HepG2 (cell line): ENCODE measurements around the gene ART4. TPM values are rescaled to one million over a fixed set of nuclear protein-coding genes. Genes with fewer than 3 reads are reported as not detected.

Experiments used
- ATAC-seq: fragments of 200-7000 bp; cut with Tn5 transposase; 3 replicates; pipeline ENCODE4 v1.9.1; 2020; ENCODE audit warnings: mild to moderate bottlenecking, moderate library complexity
- BruUV-seq: library from RNA; stranded (reverse); fragments of 400-500 nt; replicated peaks from 2 replicates; lab custom pipeline; 2021; lab: Mats Ljungman, UMichigan
- CTCF ChIA-PET: fragments of 300-600 bp; formaldehyde crosslinking; extraction: SDS; loops from one replicate; lab custom pipeline; 2021; ENCODE audit warnings: low total read pairs, inconsistent platforms, low intra/inter-chr PET ratio; lab: Yijun Ruan, JAX
- POLR2A ChIA-PET: fragments of 350-600 bp; sonication (Branson Sonifier 250); formaldehyde crosslinking; loops from one replicate; lab custom pipeline; 2020; ENCODE audit warnings: antibody characterized with exemption, inconsistent platforms; lab: Yijun Ruan, JAX
- DNase-seq: peaks from one replicate; pipeline ENCODE4 v3.0.0-alpha.2; 2015; ENCODE audit warnings: low spot score
- FAIRE-seq: peaks from 3 replicates; lab custom pipeline; 2011; peaks lifted over from hg19 to GRCh38; lab: Jason Lieb, UNC
- H2AFZ ChIP-seq: one replicate; pipeline ENCODE4 v1.6.1; 2011; ENCODE audit warnings: low read length, inconsistent platforms
- H3K27ac ChIP-seq: fragments of 300-600 bp; 3 replicates; pipeline ENCODE4 v1.8.0; 2011; ENCODE audit warnings: mixed run types, mild to moderate bottlenecking, mixed read lengths, low read length, inconsistent platforms; ENCODE audit not compliant: insufficient read depth; ENCODE audit errors: extremely low read length
- H3K27me3 ChIP-seq, 2 experiments: fragments of 200-600 bp in 1 of 2; 2 replicates in 1 of 2; 3 replicates in 1 of 2; pipeline versions ENCODE4 v1.6.0 to v1.8.0; 2011; ENCODE audit warnings: low read length in 2 of 2, mild to moderate bottlenecking in 2 of 2, moderate library complexity in 2 of 2, inconsistent platforms in 1 of 2; ENCODE audit not compliant: insufficient read depth in 2 of 2, control insufficient read depth in 1 of 2
- H3K36me3 ChIP-seq, 2 experiments: fragments of 200-600 bp in 1 of 2; replicated peaks in 1 of 2; 2 replicates in 1 of 2; 3 replicates in 1 of 2; pipeline versions ENCODE4 v1.5.1 to v1.8.0; 2011; ENCODE audit warnings: low read length in 2 of 2, inconsistent platforms in 1 of 2; ENCODE audit not compliant: insufficient read depth in 2 of 2, control insufficient read depth in 1 of 2
- H3K4me1 ChIP-seq: 2 replicates; pipeline ENCODE4 v1.5.1; 2012; ENCODE audit warnings: low read length, inconsistent platforms; ENCODE audit not compliant: insufficient read depth
- H3K4me2 ChIP-seq: 2 replicates; pipeline ENCODE4 v1.6.0; 2011; ENCODE audit warnings: low read depth, low read length, inconsistent platforms
- H3K4me3 ChIP-seq, 3 experiments: fragments of 200-600 bp in 1 of 3; sonication (generic), shearing (Covaris generic) in 1 of 3; replicated peaks in 1 of 3; 2 replicates each; pipeline ENCODE4 v1.5.1; 2011 to 2016; ENCODE audit warnings: low read length in 3 of 3, inconsistent platforms in 2 of 3, low read depth in 2 of 3, mild to moderate bottlenecking in 2 of 3, control low read depth in 1 of 3, mixed read lengths in 1 of 3; ENCODE audit not compliant: insufficient read depth in 1 of 3
- H3K79me2 ChIP-seq: one replicate; pipeline ENCODE4 v1.6.1; 2011; ENCODE audit warnings: low read length, inconsistent platforms; ENCODE audit not compliant: insufficient read depth
- H3K9ac ChIP-seq: 2 replicates; pipeline ENCODE4 v1.6.0; 2011; ENCODE audit warnings: mild to moderate bottlenecking, low read depth, low read length, inconsistent platforms; ENCODE audit not compliant: insufficient read depth
- H3K9me3 ChIP-seq: 2 replicates; pipeline ENCODE4 v1.5.1; 2012; ENCODE audit warnings: mild to moderate bottlenecking, low read length
- H4K20me1 ChIP-seq: 2 replicates; pipeline ENCODE4 v1.6.0; 2011; ENCODE audit warnings: inconsistent platforms, mild to moderate bottlenecking, low read length, moderate library complexity; ENCODE audit not compliant: insufficient read depth
- ARNTL ChIP-seq: sonication (generic); formaldehyde crosslinking; IDR thresholded peaks from 2 replicates; pipeline ENCODE4 v1.4.0; 2020; ENCODE audit warnings: mild to moderate bottlenecking, missing genetic modification reagents
- KDM6A ChIP-seq: IDR thresholded peaks from 2 replicates; pipeline ENCODE4 v1.6.1; 2016; ENCODE audit warnings: low read depth
- MBNL3 ChIP-seq: fragments of 250-450 bp; sonication (Bioruptor Pico); conservative IDR thresholded peaks from 2 replicates; pipeline ENCODE4 v1.8.0; 2022; ENCODE audit warnings: mild to moderate bottlenecking, inconsistent platforms
- MXI1 ChIP-seq: IDR thresholded peaks from 3 replicates; pipeline ENCODE4 v1.6.1; 2012; ENCODE audit warnings: low read depth, low read length, inconsistent platforms, borderline replicate concordance
- TCF7L2 ChIP-seq: IDR thresholded peaks from 2 replicates; pipeline ENCODE4 v1.6.1; 2011; ENCODE audit warnings: mild to moderate bottlenecking, low read depth, low read length, moderate library complexity
- ZNF383 ChIP-seq: sonication (generic); formaldehyde crosslinking; IDR thresholded peaks from 2 replicates; pipeline ENCODE4 v1.4.0; 2020; ENCODE audit warnings: missing genetic modification reagents, mild to moderate bottlenecking, borderline replicate concordance
- ZNF605 ChIP-seq: sonication (generic); formaldehyde crosslinking; IDR thresholded peaks from 2 replicates; pipeline ENCODE4 v1.8.0; 2022; ENCODE audit warnings: mild to moderate bottlenecking, missing genetic modification reagents
- ZNF790 ChIP-seq: sonication (generic); formaldehyde crosslinking; IDR thresholded peaks from 2 replicates; pipeline ENCODE4 v1.8.0; 2022; ENCODE audit warnings: missing genetic modification reagents, mild to moderate bottlenecking, borderline replicate concordance
- WGBS: methylation state at CpG from one replicate; pipeline ENCODE4 v1.1.6; 2017; ENCODE audit warnings: low lambda C conversion rate; 5-methylcytosine and 5-hydroxymethylcytosine counted together
- in situ Hi-C: cut with HindIII; loops from 2 replicates; pipeline ENCODE4 v1.10.0; 2017; ENCODE audit warnings: low pct_unique_long_range_greater_than_20kb; ENCODE audit not compliant: extremely low pct_ligation_motif_present
- intact Hi-C: fragments of 100-400 bp; cut with micrococcal nuclease; formaldehyde crosslinking; loops from one replicate; pipeline ENCODE4 v1.10.0; 2022; ENCODE audit not compliant: unreplicated experiment
- polyA plus RNA-seq, 8 experiments: library from polyadenylated mRNA; depleted of rRNA in 3 of 8; stranded (reverse) in 7 of 8; unstranded in 1 of 8; fragments of >200 nt; fragmentation: Illumina TruSeq in 4 of 8; extraction: Trizol in 4 of 8; gene quantifications; 2 replicates each; pipeline versions ENCODE4 v1.2.1 to v1.2.3, GENCODE V29; 2011 to 2016; ENCODE audit warnings: low read depth in 4 of 8, missing spikeins in 1 of 8, mixed read lengths in 1 of 8; ENCODE audit not compliant: insufficient read depth in 1 of 8
- total RNA-seq, 5 experiments: library from RNA; depleted of rRNA; stranded (reverse); fragments of >200 nt; fragmentation: Illumina TruSeq; extraction: Trizol; gene quantifications; 2 replicates each; pipeline ENCODE4 v1.2.3, GENCODE V29; 2016; ENCODE audit warnings: low read depth in 1 of 5
- TF ChIP-seq, protein P1 (sequence below): sonication (generic); formaldehyde crosslinking; IDR thresholded peaks from 2 replicates; pipeline ENCODE4 v1.4.0; 2020; ENCODE audit warnings: missing genetic modification reagents, mild to moderate bottlenecking, borderline replicate concordance
- TF ChIP-seq, protein P2 (sequence below): sonication (generic); formaldehyde crosslinking; IDR thresholded peaks from 2 replicates; pipeline ENCODE4 v1.9.0; 2021; ENCODE audit warnings: missing genetic modification reagents, mild to moderate bottlenecking, borderline replicate concordance
- TF ChIP-seq, protein P3 (sequence below): sonication (generic); formaldehyde crosslinking; IDR thresholded peaks from 2 replicates; pipeline ENCODE4 v1.4.0; 2020; ENCODE audit warnings: missing genetic modification reagents, borderline replicate concordance
- TF ChIP-seq, protein P4 (sequence below): sonication (generic); formaldehyde crosslinking; IDR thresholded peaks from 2 replicates; pipeline ENCODE4 v1.5.1; 2020; ENCODE audit warnings: mild to moderate bottlenecking, missing genetic modification reagents, moderate library complexity

Gene ART4
- total and polyA plus RNA-seq, 2 of the 13 experiments (the other 11 are each of a cell fraction or from before 2014, with no cell fraction given): 17.6 to 20.3 TPM

DNA sequence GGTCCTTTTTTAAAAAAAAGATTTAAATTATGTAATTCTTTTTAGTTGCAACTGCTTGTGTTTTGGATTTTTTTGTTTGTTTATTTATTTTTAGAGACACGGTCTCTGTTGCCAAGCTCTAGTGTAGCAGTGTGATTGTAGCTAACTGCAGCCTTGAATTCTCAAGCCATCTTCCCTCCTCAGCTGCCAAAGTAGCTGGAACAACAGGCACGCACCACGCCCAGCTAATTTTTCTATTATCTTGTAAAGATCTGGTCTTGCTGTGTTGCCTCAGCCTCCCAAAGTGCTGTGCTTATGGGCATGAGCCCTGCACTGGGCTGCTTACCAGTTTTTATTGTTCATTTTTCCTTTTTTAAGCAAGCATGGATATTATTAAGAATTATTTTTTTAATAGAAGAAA, 10.6 kb upstream of the ART4 start:
- ATAC-seq (no peak), FAIRE-seq (no peak), DNase-seq (no peak)
- Histone ChIP-seq H4K20me1 (no peaks in the 10 kb centered on the region), H3K4me3 (no peak overlapping the region), H3K9me3 (no peaks in the 10 kb centered on the region), H3K4me2 (no peak overlapping the region), H3K36me3 (no peaks in the 10 kb centered on the region), H3K79me2 (no peaks in the 10 kb centered on the region), H3K27me3 (no peaks in the 10 kb centered on the region), H3K4me1 (peaks cover 10% of the 10 kb centered on the region), H2AFZ (no peak overlapping the region), H3K27ac (no peak overlapping the region), H3K9ac (no peak overlapping the region)
- POLR2A ChIA-PET: no interaction called here
- CTCF ChIA-PET: no interaction called here
- BruUV-seq: no TSS peak
- 46% methylated on average over 3 of the region's 3 CpGs for WGBS
- intact Hi-C loops (no loop called here), in situ Hi-C loops (no loop called here)
- TF ChIP-seq ZNF383 (CRISPR knock-in tag) (no peak), MBNL3 (CRISPR knock-in tag) (no peak), ZNF605 (CRISPR knock-in tag) (no peak), KDM6A (CRISPR knock-in tag) (no peak)
- TF ChIP-seq, protein P1, sequence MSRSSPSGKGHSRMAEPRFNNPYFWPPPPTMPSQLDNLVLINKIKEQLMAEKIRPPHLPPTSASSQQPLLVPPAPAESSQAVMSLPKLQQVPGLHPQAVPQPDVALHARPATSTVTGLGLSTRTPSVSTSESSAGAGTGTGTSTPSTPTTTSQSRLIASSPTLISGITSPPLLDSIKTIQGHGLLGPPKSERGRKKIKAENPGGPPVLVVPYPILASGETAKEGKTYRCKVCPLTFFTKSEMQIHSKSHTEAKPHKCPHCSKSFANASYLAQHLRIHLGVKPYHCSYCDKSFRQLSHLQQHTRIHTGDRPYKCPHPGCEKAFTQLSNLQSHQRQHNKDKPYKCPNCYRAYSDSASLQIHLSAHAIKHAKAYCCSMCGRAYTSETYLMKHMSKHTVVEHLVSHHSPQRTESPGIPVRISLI (CRISPR knock-in tag): no peak

DNA sequence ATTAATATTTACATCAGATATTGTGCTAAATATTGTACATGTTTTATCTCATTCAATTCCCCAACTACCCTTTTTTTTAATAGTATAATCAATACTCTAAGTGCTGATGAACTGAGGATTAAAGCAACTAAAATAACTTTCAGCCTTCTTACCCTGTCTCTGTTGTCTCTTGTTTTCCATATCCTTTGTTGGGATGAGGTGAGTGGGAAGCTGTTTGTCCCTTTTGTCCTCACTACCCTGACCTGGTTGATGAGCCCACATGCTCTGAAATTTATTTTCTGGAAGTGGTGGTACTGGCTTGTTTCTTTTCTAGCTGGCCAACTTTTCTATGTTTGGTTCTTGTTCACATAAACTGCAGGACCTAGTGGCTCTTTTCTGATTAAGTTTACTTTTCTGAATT, 9.6 kb upstream of the ART4 start:
- intact Hi-C loops (no loop called here), in situ Hi-C loops (no loop called here)
- Histone ChIP-seq H3K27ac (no peak overlapping the region), H3K9me3 (no peaks in the 10 kb centered on the region), H3K4me3 (no peak overlapping the region), H3K4me1 (peaks cover 10% of the 10 kb centered on the region), H3K36me3 (no peaks in the 10 kb centered on the region), H3K27me3 (no peaks in the 10 kb centered on the region), H3K79me2 (no peaks in the 10 kb centered on the region), H3K9ac (no peak overlapping the region), H2AFZ (no peak overlapping the region), H3K4me2 (no peak overlapping the region), H4K20me1 (no peaks in the 10 kb centered on the region)
- ATAC-seq (no peak), FAIRE-seq (no peak), DNase-seq (no peak)
- BruUV-seq: no TSS peak
- CTCF ChIA-PET: no interaction called here
- POLR2A ChIA-PET: no interaction called here
- TF ChIP-seq, protein P2, sequence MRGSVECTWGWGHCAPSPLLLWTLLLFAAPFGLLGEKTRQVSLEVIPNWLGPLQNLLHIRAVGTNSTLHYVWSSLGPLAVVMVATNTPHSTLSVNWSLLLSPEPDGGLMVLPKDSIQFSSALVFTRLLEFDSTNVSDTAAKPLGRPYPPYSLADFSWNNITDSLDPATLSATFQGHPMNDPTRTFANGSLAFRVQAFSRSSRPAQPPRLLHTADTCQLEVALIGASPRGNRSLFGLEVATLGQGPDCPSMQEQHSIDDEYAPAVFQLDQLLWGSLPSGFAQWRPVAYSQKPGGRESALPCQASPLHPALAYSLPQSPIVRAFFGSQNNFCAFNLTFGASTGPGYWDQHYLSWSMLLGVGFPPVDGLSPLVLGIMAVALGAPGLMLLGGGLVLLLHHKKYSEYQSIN (CRISPR knock-in tag): no peak
- TF ChIP-seq, protein P3, sequence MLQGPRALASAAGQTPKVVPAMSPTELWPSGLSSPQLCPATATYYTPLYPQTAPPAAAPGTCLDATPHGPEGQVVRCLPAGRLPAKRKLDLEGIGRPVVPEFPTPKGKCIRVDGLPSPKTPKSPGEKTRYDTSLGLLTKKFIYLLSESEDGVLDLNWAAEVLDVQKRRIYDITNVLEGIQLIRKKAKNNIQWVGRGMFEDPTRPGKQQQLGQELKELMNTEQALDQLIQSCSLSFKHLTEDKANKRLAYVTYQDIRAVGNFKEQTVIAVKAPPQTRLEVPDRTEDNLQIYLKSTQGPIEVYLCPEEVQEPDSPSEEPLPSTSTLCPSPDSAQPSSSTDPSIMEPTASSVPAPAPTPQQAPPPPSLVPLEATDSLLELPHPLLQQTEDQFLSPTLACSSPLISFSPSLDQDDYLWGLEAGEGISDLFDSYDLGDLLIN (CRISPR knock-in tag): no peak
- no peak for TF ChIP-seq MXI1
- TF ChIP-seq, protein P4, sequence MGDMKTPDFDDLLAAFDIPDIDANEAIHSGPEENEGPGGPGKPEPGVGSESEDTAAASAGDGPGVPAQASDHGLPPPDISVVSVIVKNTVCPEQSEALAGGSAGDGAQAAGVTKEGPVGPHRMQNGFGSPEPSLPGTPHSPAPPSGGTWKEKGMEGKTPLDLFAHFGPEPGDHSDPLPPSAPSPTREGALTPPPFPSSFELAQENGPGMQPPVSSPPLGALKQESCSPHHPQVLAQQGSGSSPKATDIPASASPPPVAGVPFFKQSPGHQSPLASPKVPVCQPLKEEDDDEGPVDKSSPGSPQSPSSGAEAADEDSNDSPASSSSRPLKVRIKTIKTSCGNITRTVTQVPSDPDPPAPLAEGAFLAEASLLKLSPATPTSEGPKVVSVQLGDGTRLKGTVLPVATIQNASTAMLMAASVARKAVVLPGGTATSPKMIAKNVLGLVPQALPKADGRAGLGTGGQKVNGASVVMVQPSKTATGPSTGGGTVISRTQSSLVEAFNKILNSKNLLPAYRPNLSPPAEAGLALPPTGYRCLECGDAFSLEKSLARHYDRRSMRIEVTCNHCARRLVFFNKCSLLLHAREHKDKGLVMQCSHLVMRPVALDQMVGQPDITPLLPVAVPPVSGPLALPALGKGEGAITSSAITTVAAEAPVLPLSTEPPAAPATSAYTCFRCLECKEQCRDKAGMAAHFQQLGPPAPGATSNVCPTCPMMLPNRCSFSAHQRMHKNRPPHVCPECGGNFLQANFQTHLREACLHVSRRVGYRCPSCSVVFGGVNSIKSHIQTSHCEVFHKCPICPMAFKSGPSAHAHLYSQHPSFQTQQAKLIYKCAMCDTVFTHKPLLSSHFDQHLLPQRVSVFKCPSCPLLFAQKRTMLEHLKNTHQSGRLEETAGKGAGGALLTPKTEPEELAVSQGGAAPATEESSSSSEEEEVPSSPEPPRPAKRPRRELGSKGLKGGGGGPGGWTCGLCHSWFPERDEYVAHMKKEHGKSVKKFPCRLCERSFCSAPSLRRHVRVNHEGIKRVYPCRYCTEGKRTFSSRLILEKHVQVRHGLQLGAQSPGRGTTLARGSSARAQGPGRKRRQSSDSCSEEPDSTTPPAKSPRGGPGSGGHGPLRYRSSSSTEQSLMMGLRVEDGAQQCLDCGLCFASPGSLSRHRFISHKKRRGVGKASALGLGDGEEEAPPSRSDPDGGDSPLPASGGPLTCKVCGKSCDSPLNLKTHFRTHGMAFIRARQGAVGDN: no peak
- no peak for TF ChIP-seq ARNTL (CRISPR knock-in tag)
- TF ChIP-seq ZNF790 (CRISPR knock-in tag): no peak
- no peak for TF ChIP-seq TCF7L2
